PC-3 (cell line): Measurements from ENCODE around the gene GDNF. TPM values are rescaled to one million over a fixed set of nuclear protein-coding genes. Genes with fewer than 3 reads are reported as not detected.

ENCODE experiments used
- ATAC-seq: fragments of 200-7000 bp; cut with Tn5 transposase; 2 replicates; pipeline ENCODE4 v1.9.1; 2020; ENCODE audit warnings: mild to moderate bottlenecking, moderate library complexity
- BruUV-seq: library from RNA; stranded (reverse); fragments of 400-500 nt; replicated peaks from 2 replicates; lab custom pipeline; 2021; lab: Mats Ljungman, UMichigan
- CTCF ChIA-PET: fragments of 300-600 bp; sonication (Branson Sonifier 250); formaldehyde crosslinking; loops from one replicate; lab custom pipeline; 2022; ENCODE audit warnings: antibody characterized with exemption; lab: Charles Lee
- POLR2A ChIA-PET: fragments of 300-600 bp; sonication (Branson Sonifier 250); formaldehyde crosslinking; loops from one replicate; lab custom pipeline; 2022; ENCODE audit warnings: antibody characterized with exemption; ENCODE audit not compliant: unreplicated experiment; lab: Charles Lee
- DNase-seq: peaks from one replicate; pipeline ENCODE4 v3.0.0-alpha.2; 2015
- H2AFZ ChIP-seq: fragments of 300-600 bp; sonication (generic); 2 replicates; pipeline ENCODE4 v1.6.0; 2016; ENCODE audit warnings: antibody characterized with exemption, low read length
- H3F3A ChIP-seq: fragments of 300-600 bp; sonication (generic); one replicate; pipeline ENCODE4 v1.6.0; 2017; ENCODE audit warnings: antibody characterized with exemption, low read length, control low read depth, mild to moderate bottlenecking; ENCODE audit not compliant: unreplicated experiment
- H3K27ac ChIP-seq: fragments of 300-600 bp; sonication (generic); 2 replicates; pipeline ENCODE4 v1.5.1; 2016; ENCODE audit warnings: mild to moderate bottlenecking, low read length
- H3K27me3 ChIP-seq: fragments of 300-600 bp; sonication (generic); 2 replicates; pipeline ENCODE4 v1.6.1; 2016; ENCODE audit warnings: low read length, mixed read lengths
- H3K36me3 ChIP-seq: fragments of 300-600 bp; sonication (generic); 2 replicates; pipeline ENCODE4 v1.6.1; 2016; ENCODE audit warnings: low read depth, mixed run types, low read length, mixed read lengths
- H3K4me1 ChIP-seq: fragments of 300-600 bp; sonication (generic); 2 replicates; pipeline ENCODE4 v1.5.1; 2016; ENCODE audit warnings: low read length; ENCODE audit not compliant: insufficient read depth
- H3K4me2 ChIP-seq: fragments of 300-600 bp; sonication (generic); 2 replicates; pipeline ENCODE4 v1.6.0; 2016; ENCODE audit warnings: low read length
- H3K4me3 ChIP-seq: fragments of 300-600 bp; sonication (generic); 2 replicates; pipeline ENCODE4 v1.5.1; 2016; ENCODE audit warnings: mild to moderate bottlenecking, low read length, mixed read lengths
- H3K79me2 ChIP-seq: fragments of 300-600 bp; sonication (generic); 2 replicates; pipeline ENCODE4 v1.6.1; 2017; ENCODE audit warnings: low read length, mixed read lengths
- H3K9ac ChIP-seq: fragments of 300-600 bp; sonication (generic); 2 replicates; pipeline ENCODE4 v1.6.0; 2016; ENCODE audit warnings: mild to moderate bottlenecking, low read length
- H3K9me2 ChIP-seq: fragments of 300-600 bp; sonication (generic); replicated peaks from 2 replicates; pipeline ENCODE4 v1.6.1; 2016; ENCODE audit warnings: mixed run types, low read length, mixed read lengths
- H3K9me3 ChIP-seq: fragments of 300-600 bp; sonication (generic); 2 replicates; pipeline ENCODE4 v1.6.1; 2016; ENCODE audit warnings: low read length, mixed read lengths
- H4K20me1 ChIP-seq: fragments of 300-600 bp; sonication (generic); 2 replicates; pipeline ENCODE4 v1.6.1; 2016; ENCODE audit warnings: low read length, mixed read lengths
- CTCF ChIP-seq: fragments of 300-600 bp; sonication (generic); conservative IDR thresholded peaks from 2 replicates; pipeline ENCODE4 v1.5.1; 2017; ENCODE audit warnings: antibody characterized with exemption, low read depth, mild to moderate bottlenecking, low read length
- EZH2 ChIP-seq: fragments of 300-600 bp; sonication (generic); IDR thresholded peaks from one replicate; pipeline ENCODE4 v1.6.1; 2017; ENCODE audit warnings: antibody characterized with exemption, mild to moderate bottlenecking, low read length; ENCODE audit not compliant: unreplicated experiment
- EZH2phosphoT487 ChIP-seq: fragments of 300-600 bp; sonication (generic); IDR thresholded peaks from 2 replicates; pipeline ENCODE4 v1.6.1; 2018; ENCODE audit warnings: mild to moderate bottlenecking, antibody characterized with exemption, low read length, borderline replicate concordance
- intact Hi-C: fragments of 100-400 bp; cut with micrococcal nuclease; formaldehyde crosslinking; loops from 2 replicates; pipeline ENCODE4 v1.9.0; 2023
- total RNA-seq: library from RNA; depleted of rRNA; stranded (reverse); fragments of >200 nt; gene quantifications from 2 replicates; pipeline ENCODE4 v1.2.3, GENCODE V29; 2014

GDNF gene
- total RNA-seq, 1 experiment from 2014 or later, result not detected

- Histone ChIP-seq H3K4me1 (peaks cover 8% of the 10 kb centered on the region), H3K4me3 (no peak overlapping the region), H3K9ac (no peak overlapping the region), H3K4me2 (no peak overlapping the region), H3K9me3 (no peaks in the 10 kb centered on the region), H3K27ac (no peak overlapping the region), H3K9me2 (no peaks in the 10 kb centered on the region; the same call in 1 of the 2 replicates), H4K20me1 (no peaks in the 10 kb centered on the region), H3K27me3 (no peaks in the 10 kb centered on the region), H2AFZ (no peak overlapping the region), H3K36me3 (no peaks in the 10 kb centered on the region), H3F3A (no peaks in the 10 kb centered on the region), H3K79me2 (no peaks in the 10 kb centered on the region)
- TF ChIP-seq EZH2phosphoT487, result no peak
- TF ChIP-seq EZH2, result no peak
- TF ChIP-seq CTCF, result no peak
- ATAC-seq (peak; percentile 76), DNase-seq (peak; percentile 77)
- CTCF ChIA-PET, result no interaction called here
- BruUV-seq, result no TSS peak
- POLR2A ChIA-PET, result no interaction called here
- intact Hi-C loops, result no loop called here
Observed at GRCh38 chr5:37792975-37793631, 46.7 kb downstream of the GDNF start.

GRCh38 chr5:37791321-37791720 is 48.5 kb downstream of the GDNF start:
- H4K20me1 ChIP-seq, result no peaks in the 10 kb centered on the region
- H3K9me3 ChIP-seq, result no peaks in the 10 kb centered on the region
- no peak for DNase-seq
- no TSS peak for BruUV-seq
- CTCF ChIA-PET, result no interaction called here
- H3K79me2 ChIP-seq, result no peaks in the 10 kb centered on the region
- TF ChIP-seq EZH2, result no peak
- TF ChIP-seq EZH2phosphoT487, result no peak
- no peak for TF ChIP-seq CTCF
- intact Hi-C loops, result no loop called here
- no peak overlapping the region for H3K9ac ChIP-seq
- H2AFZ ChIP-seq, result no peak overlapping the region
- ATAC-seq, result no peak
- peaks cover 18% of the 10 kb centered on the region for H3K4me1 ChIP-seq
- POLR2A ChIA-PET, result no interaction called here
- H3K4me3 ChIP-seq, result no peak overlapping the region
- no peaks in the 10 kb centered on the region; the same call in 1 of the 2 replicates for H3K9me2 ChIP-seq
- no peaks in the 10 kb centered on the region for H3K36me3 ChIP-seq
- H3K4me2 ChIP-seq, result no peak overlapping the region
- H3K27me3 ChIP-seq, result no peaks in the 10 kb centered on the region
- H3K27ac ChIP-seq, result no peak overlapping the region
- H3F3A ChIP-seq, result no peaks in the 10 kb centered on the region

DNA sequence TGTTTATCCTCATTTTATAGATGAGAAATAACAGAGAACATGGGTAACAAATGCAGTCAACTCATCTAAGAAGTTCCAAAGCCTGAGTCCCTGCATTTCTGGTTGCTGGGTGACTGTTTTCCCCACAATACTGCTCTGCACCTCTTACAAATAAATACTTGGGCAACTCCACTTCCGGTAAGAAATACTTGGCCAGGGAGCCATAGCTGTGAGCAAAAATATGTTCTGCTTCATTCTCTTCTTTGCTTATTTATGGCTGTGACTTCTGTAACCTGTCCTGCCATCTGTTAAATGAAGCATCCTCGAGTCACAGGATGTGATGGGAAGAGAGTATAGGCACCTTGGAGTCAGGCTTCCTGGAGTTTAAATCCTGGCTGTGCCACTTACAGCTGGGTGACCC is 49.9 kb downstream of the GDNF start:
- Histone ChIP-seq H3K27me3 (no peaks in the 10 kb centered on the region), H2AFZ (no peak overlapping the region), H3K4me3 (no peak overlapping the region), H3K36me3 (no peaks in the 10 kb centered on the region), H3K9me3 (no peaks in the 10 kb centered on the region), H4K20me1 (no peaks in the 10 kb centered on the region), H3K9me2 (no peaks in the 10 kb centered on the region; the same call in 1 of the 2 replicates), H3F3A (no peaks in the 10 kb centered on the region), H3K79me2 (no peaks in the 10 kb centered on the region), H3K4me2 (no peak overlapping the region), H3K9ac (no peak overlapping the region), H3K4me1 (peaks cover 18% of the 10 kb centered on the region), H3K27ac (no peak overlapping the region)
- no TSS peak for BruUV-seq
- ATAC-seq (no peak), DNase-seq (peak; percentile 38)
- no peak for TF ChIP-seq EZH2phosphoT487
- TF ChIP-seq CTCF, result no peak
- no peak for TF ChIP-seq EZH2
- intact Hi-C loops, result no loop called here
- ChIA-PET POLR2A (no interaction called here), CTCF (no interaction called here)
